ENCODE measurements around the gene MTFP1.

DNA sequence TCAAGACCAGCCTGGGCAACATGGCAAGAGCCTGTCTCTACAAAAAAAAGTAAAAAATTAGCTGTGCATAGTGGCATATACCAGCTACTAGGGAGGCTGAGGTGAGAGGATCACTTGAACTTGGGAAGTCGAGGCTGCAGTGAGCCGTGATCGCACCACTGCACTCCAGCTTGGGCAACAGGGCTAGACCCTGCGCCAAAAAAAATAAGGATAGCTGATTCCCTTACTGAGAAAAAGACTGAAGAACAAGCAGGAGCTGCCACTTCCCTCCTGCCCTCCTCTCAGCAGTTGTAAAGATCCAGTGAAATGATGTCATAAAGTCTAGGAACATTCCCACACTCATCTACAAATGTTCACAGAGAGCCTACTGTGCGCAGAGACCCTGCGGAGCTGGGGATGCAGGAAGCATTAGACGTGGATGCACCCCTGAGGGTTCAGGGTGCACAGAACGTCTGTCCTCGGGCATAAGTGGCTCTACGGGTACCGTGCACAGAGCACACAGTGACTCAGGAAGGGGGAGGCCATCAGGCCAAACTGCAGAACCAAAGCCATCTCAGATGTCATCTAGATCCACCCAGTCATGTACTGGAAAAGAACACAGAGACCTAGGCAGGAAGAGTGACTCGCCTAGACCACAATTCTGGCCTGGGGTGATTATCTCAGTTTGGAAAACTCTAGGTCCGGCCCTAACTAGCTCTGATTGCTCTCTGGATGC is 17.0 kb upstream of the MTFP1 start:
- TF ChIP-seq, protein P1, sequence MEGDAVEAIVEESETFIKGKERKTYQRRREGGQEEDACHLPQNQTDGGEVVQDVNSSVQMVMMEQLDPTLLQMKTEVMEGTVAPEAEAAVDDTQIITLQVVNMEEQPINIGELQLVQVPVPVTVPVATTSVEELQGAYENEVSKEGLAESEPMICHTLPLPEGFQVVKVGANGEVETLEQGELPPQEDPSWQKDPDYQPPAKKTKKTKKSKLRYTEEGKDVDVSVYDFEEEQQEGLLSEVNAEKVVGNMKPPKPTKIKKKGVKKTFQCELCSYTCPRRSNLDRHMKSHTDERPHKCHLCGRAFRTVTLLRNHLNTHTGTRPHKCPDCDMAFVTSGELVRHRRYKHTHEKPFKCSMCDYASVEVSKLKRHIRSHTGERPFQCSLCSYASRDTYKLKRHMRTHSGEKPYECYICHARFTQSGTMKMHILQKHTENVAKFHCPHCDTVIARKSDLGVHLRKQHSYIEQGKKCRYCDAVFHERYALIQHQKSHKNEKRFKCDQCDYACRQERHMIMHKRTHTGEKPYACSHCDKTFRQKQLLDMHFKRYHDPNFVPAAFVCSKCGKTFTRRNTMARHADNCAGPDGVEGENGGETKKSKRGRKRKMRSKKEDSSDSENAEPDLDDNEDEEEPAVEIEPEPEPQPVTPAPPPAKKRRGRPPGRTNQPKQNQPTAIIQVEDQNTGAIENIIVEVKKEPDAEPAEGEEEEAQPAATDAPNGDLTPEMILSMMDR (IDR thresholded peaks at IDR 0.05) = no peak
- no peak for TF ChIP-seq POLR2A (IDR thresholded peaks at IDR 0.05)

Measured in lower leg skin (tissue), 3 donors.